ENCODE data around the gene CROCC2.

Gene CROCC2

DNA sequence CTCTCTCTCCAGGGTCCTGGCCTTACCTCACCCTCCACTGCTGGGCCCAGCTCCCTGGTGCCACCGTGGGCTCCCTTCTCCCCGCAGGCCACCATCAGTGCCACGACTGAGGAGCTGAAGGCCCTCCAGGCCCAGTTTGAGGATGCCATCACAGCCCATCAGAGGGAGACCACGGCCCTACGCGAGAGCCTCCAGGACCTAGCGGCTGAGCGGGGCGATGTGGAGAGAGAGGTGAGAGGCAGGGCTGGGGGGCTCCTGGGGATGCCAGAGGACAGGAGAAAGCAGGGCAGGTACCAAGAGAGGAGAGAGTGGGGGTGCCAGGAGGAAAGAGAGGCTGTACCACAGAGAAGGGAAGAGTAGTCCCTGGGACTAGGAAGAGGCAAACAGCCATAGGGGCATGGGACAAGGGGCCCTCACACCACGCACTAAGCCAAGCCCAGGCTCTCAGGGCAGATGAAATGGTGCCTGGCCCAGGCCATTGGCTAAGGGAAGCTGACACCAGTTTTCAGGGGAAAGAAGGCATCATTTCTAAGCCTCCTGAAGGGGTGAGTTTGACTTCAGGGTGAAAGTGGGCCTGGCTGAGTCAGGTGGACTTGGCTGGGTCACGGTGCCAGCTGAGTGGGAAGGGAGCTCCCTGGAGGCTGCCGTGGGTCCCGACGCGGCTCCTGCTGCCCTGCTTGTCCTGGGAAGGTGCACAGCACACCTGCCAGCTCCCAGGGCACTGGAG lies 53.2 kb downstream of the CROCC2 start:
- DNase-seq = no peak

DNA sequence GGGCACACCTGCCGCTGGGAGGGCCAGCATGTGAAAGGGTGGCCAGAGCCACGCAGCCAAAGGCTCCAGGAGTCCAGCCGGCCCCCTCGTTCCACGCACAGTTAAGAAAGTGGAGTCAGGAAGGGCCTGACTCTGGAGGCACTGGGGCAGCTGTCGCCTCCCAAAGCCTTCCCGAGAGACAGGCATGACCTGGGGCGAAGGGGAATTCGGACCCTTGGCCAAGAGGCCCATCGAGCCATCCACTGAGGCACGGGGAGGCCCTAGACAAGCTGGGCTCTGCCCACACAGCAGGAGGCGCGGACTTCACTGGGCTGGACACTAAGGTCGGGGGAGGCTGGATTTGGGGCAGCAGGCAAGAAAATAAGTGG lies 53.8 kb downstream of the CROCC2 start:
- no peak for DNase-seq

GRCh38 chr2:240960309-240960970 lies 54.3 kb downstream of the CROCC2 start:
- DNase-seq = no peak

DNA sequence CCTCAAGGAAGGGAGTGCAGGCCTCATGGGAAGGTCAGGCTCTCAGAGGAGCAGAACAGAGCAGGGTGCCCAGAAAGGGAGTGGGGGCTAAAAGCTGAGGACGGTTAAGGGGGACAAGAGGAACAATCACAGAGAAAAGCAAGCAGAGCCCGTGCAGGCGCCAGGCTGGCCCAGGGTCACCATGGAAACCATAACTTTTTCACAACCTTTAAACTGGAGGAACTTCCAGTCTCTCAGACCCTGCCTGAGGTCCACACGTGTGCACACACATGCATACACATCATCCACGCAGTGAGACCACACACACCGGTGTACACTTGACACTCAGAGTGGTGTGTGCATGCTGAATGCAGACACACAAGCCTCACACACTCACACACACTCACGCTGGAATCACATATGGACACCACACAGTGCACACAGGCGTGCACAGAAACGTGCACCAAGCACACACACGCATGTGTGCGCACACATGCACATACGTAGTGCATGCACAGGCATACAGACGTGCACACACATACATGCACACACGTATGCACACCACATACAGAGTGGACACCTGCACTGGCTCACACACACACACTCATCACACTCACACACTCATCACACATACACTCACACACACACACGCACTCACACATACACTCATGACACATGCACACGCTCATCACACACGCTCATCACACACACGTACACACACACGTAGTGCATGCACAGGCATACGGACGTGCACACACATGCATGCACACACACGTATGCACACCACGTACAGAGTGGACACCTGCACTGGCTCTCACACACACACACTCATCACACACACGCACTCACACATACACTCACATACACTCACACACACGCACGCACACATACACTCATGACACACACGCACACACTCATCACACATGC lies 55.1 kb downstream of the CROCC2 start:
- DNase-seq = no peak

DNA sequence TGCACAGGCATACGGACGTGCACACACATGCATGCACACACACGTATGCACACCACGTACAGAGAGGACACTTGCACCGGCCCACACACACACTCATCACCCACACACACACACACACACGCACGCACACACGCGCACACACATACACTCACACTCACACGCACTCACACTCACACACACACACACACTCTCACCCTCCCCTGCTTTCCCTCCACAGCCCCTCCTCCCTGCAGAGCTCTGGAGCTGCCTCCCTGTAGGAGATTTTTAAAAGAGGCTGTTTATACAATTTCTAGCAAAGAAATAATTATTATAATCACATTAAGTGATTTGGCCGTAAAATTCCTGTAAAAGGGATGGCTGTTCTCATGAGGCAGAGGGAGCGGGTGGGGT lies 55.8 kb downstream of the CROCC2 start:
- DNase-seq = no peak

DNA sequence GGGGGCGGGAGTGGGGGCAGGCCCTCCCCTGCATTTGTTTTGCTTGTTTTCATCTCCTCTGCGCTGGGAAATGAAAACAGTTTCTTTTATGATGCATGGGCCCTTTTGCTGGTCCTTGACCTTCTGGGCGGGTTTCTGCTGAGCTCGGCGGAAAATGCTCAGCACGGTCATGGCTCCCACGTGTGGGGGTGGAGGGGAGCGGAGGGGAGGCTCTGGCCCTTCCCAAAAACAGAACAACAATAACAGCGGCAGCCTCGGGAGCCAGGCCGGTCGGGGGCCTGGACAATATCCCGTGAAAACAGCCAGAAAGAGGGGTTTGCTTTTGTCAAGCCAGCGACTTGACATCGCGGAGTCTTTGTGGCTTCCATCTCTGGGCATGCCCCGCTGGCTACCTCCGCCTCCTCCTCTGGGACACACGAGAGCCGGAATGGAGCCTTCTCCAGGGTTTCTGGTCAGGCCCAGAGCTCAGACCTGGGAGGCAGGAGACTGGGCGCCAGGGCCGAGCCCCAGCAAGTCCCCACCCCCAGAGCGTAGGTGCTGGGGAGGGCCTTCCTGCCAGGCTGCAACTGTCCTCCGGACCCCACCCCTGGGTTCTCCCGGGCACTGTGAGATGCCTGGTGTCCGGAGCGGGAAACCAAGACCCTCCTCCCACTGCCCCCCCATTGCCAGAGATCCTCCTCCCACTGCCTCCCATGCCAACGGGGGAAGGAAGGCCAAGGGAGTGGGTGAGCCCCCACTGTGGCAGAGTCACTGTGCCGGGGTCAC lies 56.3 kb downstream of the CROCC2 start:
- no peak for DNase-seq

- DNase-seq = no peak
Measured at GRCh38 chr2:240963065-240963867, 57.1 kb downstream of the CROCC2 start.

- DNase-seq = no peak
Measured at GRCh38 chr2:240963868-240964703, 58.0 kb downstream of the CROCC2 start.

- DNase-seq = no peak
Measured at GRCh38 chr2:240964704-240965295, 58.7 kb downstream of the CROCC2 start.

DNA sequence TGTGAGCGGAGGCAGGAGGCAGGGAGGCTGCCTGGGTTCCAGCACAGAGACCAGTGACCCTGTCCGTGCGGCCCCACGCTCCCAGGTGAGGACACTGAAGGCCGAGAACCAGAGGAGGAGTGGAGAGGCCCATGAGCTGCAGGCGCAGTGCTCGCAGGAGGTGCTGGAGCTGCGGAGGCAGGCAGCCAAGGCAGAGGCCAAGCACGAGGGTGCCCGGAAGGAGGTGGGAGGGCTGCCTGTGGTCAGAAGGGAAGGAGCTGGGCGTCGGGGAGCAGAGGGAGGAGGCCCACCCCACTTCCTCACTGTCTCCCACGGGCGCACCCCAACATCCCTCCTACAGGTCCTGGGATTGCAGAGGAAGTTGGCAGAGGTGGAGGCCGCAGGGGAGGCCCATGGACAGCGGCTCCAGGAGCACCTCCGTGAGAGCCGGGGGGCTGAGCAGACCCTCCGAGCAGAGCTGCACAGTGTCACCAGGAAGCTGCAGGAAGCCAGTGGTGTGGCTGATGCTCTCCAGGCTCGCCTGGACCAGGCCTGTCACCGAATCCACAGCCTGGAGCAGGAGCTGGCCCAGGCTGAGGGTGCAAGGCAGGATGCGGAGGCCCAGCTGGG lies 59.3 kb downstream of the CROCC2 start:
- no peak for DNase-seq

DNA sequence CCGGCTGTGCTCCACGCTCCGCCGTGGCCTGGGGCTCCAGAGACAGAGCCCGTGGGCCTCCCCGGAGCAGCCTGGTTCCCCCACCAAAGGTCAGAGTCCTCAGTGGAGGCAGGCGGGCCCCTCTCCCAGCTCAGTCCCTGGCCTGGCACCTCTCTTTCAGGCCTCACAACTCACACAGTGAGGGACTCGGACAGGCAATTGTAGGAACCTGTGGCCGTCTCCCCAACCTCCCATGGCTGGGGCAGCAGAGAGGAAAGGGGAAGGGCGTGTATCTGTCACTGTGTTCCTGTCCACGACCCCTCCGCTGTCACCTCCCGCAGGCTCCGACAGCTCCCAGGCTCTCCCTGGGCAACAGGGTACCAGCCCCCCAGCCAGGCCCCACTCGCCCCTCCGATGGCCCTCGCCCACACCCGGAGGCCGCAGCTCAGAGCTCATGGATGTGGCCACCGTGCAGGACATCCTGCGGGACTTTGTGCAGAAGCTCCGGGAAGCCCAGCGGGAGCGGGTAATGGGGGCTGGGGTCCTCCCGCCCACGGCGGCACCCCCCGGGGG lies 59.8 kb downstream of the CROCC2 start:
- no peak for DNase-seq

DNA sequence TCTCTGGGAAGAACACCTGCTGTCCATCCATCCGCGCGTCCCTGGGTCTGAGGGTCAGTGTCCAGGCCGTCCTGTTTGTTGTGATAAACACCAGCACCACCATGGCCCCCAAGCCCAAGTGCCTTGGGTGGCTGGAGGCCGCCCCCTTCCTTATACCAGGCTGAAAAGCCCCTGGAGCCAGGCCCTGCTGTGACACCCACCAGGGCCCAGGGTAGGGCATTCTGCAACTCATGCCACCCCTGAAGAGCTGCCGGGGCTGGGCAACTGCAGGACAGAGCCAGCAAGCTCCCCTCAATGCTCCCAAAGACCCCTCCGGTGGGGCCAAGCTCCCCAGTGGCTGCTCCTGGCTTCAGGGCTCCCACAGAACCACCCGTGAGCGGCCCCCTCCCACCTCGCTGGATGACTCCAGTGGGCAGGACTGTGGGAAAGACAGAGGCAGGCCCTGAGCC lies 60.3 kb downstream of the CROCC2 start:
- no peak for DNase-seq

DNA sequence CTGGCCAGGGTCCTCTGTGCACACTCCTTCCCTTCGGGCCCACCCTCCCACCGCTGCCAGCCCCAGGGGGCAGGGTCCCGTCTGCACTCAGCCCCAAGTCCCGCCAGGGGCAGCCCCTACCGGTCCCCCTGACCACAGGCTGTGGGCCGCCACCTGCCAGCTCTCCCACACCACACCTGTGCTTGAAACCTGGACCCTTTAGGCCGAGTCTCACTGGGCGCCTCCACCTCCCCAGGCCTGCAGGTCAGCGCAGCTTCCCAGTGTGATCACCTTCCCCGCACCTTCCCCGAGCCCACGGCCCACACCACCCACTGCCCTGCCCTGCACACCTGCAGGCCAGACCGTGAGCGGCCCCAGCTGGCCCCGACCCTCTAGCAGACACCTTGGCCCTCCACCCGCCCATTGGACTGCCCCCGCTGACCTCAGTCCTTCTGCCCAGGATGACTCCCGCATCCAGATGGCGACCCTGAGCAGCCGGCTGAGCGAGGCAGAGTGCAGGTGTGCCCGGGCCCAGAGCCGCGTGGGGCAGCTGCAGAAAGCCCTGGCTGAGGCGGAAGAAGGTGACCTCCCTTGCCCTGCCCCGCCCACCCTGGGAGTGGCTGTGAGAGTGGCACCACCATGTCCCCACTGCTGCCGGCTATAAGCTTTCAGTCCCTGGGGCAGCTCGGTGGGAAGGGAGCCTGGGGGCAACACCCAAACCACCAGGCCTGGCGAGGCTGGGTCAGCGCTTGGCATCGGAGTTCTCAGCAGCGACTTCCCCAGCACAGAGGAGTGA lies 61.0 kb downstream of the CROCC2 start:
- no peak for DNase-seq

DNA sequence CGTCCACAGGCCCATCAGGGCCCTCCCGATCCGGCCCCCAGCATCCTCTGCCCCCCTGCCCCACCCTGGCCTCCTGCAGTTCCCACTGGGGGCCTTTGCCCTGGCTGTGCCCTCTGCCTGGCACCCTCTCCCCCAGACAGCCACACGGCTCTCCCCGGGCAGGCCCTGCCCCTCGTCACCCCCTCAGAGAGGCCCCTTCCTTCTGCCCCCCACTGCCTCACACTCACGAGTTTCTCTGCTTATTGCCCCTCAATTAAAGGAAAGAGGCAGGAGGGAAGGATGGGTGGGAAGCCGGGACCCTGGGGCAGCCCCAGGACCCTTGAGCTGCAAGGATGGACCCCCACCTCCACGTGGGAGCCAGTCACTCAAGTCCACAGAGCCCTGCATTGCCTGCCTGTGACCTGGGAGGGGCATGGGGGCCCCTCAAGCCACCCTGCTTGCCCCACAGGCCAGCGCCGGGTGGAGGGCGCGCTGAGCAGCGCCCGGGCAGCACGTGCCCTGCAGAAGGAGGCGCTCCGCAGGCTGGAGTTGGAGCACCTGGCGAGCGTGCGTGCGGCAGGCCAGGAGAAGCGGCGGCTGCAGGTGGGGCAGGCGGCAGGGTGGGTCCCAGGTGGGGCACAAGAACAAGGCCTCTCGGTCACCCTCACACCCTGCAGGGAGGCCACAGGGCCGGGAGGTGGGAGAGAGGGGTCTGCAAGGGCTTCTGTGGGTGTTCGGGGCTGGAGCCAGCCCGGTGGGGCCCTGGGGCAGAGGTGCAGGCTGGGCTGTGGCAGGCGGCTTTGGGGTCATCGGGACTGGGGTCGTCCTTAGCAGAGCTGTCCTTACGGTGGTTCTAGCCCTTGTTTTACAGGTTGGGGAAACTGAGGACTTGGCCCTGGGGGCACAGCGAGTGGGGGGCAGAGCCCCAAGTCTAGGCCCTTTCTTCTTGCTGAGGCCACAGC lies 61.8 kb downstream of the CROCC2 start:
- no peak for DNase-seq

GRCh38 chr2:240968731-240969624 lies 62.8 kb downstream of the CROCC2 start:
- DNase-seq = no peak

- no peak for DNase-seq
Measured at GRCh38 chr2:240970104-240970503, 64.0 kb downstream of the CROCC2 start.

GRCh38 chr2:240970816-240971215 lies 64.7 kb downstream of the CROCC2 start:
- no peak for DNase-seq
